ENCODE data around the gene HSP90AB1.

Gene HSP90AB1

GRCh38 chr6:44254191-44255104 lies 7.5 kb downstream of the HSP90AB1 start:
- H3K27ac ChIP-seq = no peak overlapping the region
- no peak for TF ChIP-seq ZFX (IDR thresholded peaks at IDR 0.05)
- TF ChIP-seq CTCF (conservative IDR thresholded peaks at IDR 0.05) = no peak

GRCh38 chr6:44255105-44255808 lies 8.4 kb downstream of the HSP90AB1 start:
- peak overlapping the region; percentile 97; the same call in 1 of the 2 replicates for H3K27ac ChIP-seq
- TF ChIP-seq CTCF (conservative IDR thresholded peaks at IDR 0.05) (no peak), ZFX (IDR thresholded peaks at IDR 0.05) (no peak)

- TF ChIP-seq ZFX (IDR thresholded peaks at IDR 0.05) = no peak
- no peak for TF ChIP-seq CTCF (conservative IDR thresholded peaks at IDR 0.05)
- H3K27ac ChIP-seq = peak overlapping the region; percentile 97
Measured at GRCh38 chr6:44255871-44256774, 9.2 kb downstream of the HSP90AB1 start.

- H3K27ac ChIP-seq = peak overlapping the region; percentile 97
- TF ChIP-seq CTCF (conservative IDR thresholded peaks at IDR 0.05) (no peak), ZFX (IDR thresholded peaks at IDR 0.05) (no peak)
Measured at GRCh38 chr6:44256775-44257024, 9.8 kb downstream of the HSP90AB1 start.

GRCh38 chr6:44257025-44257752 lies 10.3 kb downstream of the HSP90AB1 start, which contains the start of gene SLC35B2:
SLC35B2 (minus strand) TSS chr6:44257528; CDS start chr6:44257410, 118 bp downstream.
- peak within 1 kb of the TSS; percentile 97 for H3K27ac ChIP-seq
- peak; percentile 98 for TF ChIP-seq CTCF (conservative IDR thresholded peaks at IDR 0.05)
- TF ChIP-seq ZFX (IDR thresholded peaks at IDR 0.05) = peak; percentile 53; the same call in 1 of the 2 replicates

GRCh38 chr6:44257753-44258324 lies 10.9 kb downstream of the HSP90AB1 start:
- no peak for TF ChIP-seq ZFX (IDR thresholded peaks at IDR 0.05)
- TF ChIP-seq CTCF (conservative IDR thresholded peaks at IDR 0.05) = peak; percentile 34
- peak overlapping the region; percentile 97 for H3K27ac ChIP-seq
